Common myeloid progenitor, CD34-positive (primary cell): Measurements from ENCODE around the gene B3GNT3.
"Not testable (repeated sequence)": the region's sequence is repeated elsewhere in the genome, so short reads cannot be mapped to it uniquely, and the experiment has no call there.

Experiments used
- CTCF ChIA-PET: fragments of 350-600 bp; sonication (Branson Sonifier 250); formaldehyde crosslinking; loops from one replicate; lab custom pipeline; 2021; ENCODE audit warnings: antibody characterized with exemption; lab: Charles Lee
- POLR2A ChIA-PET: fragments of 350-600 bp; sonication (Branson Sonifier 250); formaldehyde crosslinking; loops from one replicate; lab custom pipeline; 2021; ENCODE audit warnings: antibody characterized with exemption; lab: Charles Lee
- DNase-seq, 3 donors: peaks; one replicate each; pipeline versions ENCODE4 v3.0.0 to v3.0.0-alpha.2; 2013
- H3K27ac ChIP-seq, 2 experiments: 1 replicate in 1 of 2; 2 replicates in 1 of 2; pipeline ENCODE4 v1.7.0; 2013; ENCODE audit warnings: inconsistent platforms in 2 of 2, low read length in 2 of 2, mild to moderate bottlenecking in 2 of 2, low read depth in 1 of 2, moderate library complexity in 1 of 2; ENCODE audit not compliant: severe bottlenecking in 2 of 2, insufficient read depth in 1 of 2, poor library complexity in 1 of 2
- H3K27me3 ChIP-seq, 5 experiments: replicated peaks in 2 of 5; 1 replicate in 3 of 5; 2 replicates in 2 of 5; pipeline versions ENCODE4 v1.6.1 to v1.7.0; 2013; ENCODE audit warnings: low read length in 4 of 5, mild to moderate bottlenecking in 2 of 5, moderate library complexity in 2 of 5, inconsistent platforms in 1 of 5; ENCODE audit not compliant: insufficient read depth in 5 of 5, control insufficient read depth in 4 of 5
- H3K36me3 ChIP-seq, 4 experiments: 1 replicate in 2 of 4; 2 replicates in 2 of 4; pipeline versions ENCODE4 v1.6.1 to v1.7.0; 2013; ENCODE audit warnings: low read length in 3 of 4, control low read depth in 1 of 4, mild to moderate bottlenecking in 1 of 4; ENCODE audit not compliant: control insufficient read depth in 4 of 4, insufficient read depth in 4 of 4
- H3K4me1 ChIP-seq, 4 experiments: 1 replicate in 3 of 4; 2 replicates in 1 of 4; pipeline versions ENCODE4 v1.6.1 to v1.7.1; 2013; ENCODE audit warnings: low read length in 3 of 4, mild to moderate bottlenecking in 3 of 4, control low read depth in 1 of 4, inconsistent platforms in 1 of 4, moderate library complexity in 1 of 4; ENCODE audit not compliant: control insufficient read depth in 4 of 4, insufficient read depth in 4 of 4; ENCODE audit errors: control extremely low read depth in 1 of 4
- H3K4me3 ChIP-seq, 7 experiments: 1 replicate in 4 of 7; 2 replicates in 3 of 7; pipeline versions ENCODE4 v1.5.1 to v1.7.0; 2013; ENCODE audit warnings: mild to moderate bottlenecking in 7 of 7, low read length in 6 of 7, moderate library complexity in 6 of 7, inconsistent platforms in 2 of 7, low read depth in 2 of 7, control low read depth in 1 of 7; ENCODE audit not compliant: insufficient read depth in 4 of 7, control insufficient read depth in 1 of 7; ENCODE audit errors: extremely low read depth in 1 of 7
- H3K9me3 ChIP-seq, 5 experiments: 1 replicate in 4 of 5; 2 replicates in 1 of 5; pipeline versions ENCODE4 v1.6.1 to v1.7.1; 2013; ENCODE audit warnings: low read length in 4 of 5, mild to moderate bottlenecking in 2 of 5, inconsistent platforms in 1 of 5, low read depth in 1 of 5, moderate library complexity in 1 of 5; ENCODE audit not compliant: control insufficient read depth in 4 of 5, insufficient read depth in 2 of 5; ENCODE audit errors: control extremely low read depth in 1 of 5
- WGBS: methylation state at CpG from one replicate; pipeline ENCODE4 v1.1.5; 2013; ENCODE audit not compliant: insufficient coverage; 5-methylcytosine and 5-hydroxymethylcytosine counted together

B3GNT3 gene

DNA sequence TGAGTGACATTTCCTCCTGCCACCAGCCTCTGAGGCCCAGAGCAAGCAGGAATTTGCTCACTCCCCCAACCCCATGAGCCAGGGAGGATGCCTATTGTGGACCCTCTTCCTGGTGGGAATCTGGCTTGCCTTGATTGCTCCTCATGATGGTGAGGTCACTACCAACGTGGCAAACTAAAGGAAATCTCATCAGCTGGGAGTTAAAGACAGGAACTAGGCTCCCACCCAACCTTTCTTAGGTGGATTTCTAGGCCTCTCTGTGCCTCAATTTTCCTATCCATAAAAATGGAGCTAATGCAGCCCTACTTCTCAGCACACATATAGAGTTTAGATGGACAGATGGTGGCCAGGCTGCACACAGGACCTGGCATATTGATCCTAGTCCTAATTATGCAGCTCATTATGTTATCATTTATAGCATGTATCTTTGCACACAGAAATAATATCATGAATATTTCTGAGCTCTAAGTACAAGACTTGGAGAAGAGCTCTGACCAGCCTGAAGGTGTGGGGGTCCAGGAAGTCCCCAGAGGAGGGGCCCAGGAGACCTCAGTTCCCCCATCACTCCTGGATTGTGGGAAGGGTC is 2.0 kb downstream of the B3GNT3 start:
- peaks cover 0 to 40% (median 31%) of the 10 kb centered on the region in 4 experiments for H3K4me1 ChIP-seq
- H3K4me3 ChIP-seq, result no peak overlapping the region
- WGBS, result no CpG with 5 or more reads among the region's 1 CpG
- no peaks in the 10 kb centered on the region for H3K27me3 ChIP-seq
- H3K9me3 ChIP-seq, result no peaks in the 10 kb centered on the region
- POLR2A ChIA-PET, result no interaction called here
- no peaks in the 10 kb centered on the region for H3K36me3 ChIP-seq
- CTCF ChIA-PET, result interaction anchor here (0.8 to 1.7 kb wide), 3 partner anchors 51 to 58 kb away, joined by 3 to 4 read pairs (median 4); partner anchors contain the start of gene JAK3
- H3K27ac ChIP-seq, result no peak overlapping the region
- no peak for DNase-seq

DNA sequence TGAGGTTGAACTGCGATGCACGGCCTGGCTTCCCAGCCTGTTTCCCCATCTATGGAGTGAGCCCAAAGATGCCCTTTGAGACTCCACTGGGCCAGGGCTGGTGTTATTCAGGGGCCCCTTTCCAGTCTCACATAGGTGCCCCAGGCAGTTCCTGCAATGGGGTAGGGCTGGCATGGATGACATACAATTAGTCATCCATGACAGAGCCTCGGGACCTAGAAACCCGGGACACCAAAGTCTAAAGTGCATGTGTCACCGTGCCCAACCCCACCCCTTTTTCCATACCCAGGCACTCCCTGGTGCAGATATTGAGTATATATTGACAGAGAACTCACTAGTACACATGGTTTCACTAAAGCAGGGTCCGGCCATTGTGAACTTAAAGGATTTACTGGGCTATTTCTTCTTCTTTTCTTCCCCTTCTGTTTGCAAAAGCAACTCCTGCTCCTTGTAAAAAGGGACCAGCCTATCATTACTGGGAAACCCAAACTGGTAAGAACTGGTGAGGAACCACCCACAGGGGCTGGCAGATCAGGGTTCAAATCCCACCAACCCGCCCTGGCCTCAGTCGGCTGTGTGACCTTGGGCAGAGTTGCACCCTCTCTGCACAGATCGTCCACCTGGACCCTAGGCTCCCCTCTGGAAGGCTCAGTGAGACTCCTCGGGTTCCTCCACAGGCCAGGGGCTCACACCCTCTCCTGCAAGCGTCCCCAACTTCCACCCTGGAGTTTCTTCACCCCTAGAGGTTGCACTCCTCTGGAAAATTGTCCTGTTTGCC is 2.7 kb downstream of the B3GNT3 start:
- no peak overlapping the region for H3K27ac ChIP-seq
- DNase-seq, result peak in 1 of 3 donors; percentile 33
- H3K9me3 ChIP-seq, result no peaks in the 10 kb centered on the region
- ChIA-PET POLR2A (no interaction called here), CTCF (interaction anchor here (0.8 to 1.7 kb wide), 3 partner anchors 50 to 57 kb away, joined by 3 to 4 read pairs (median 4); partner anchors contain the start of gene JAK3)
- H3K36me3 ChIP-seq, result no peaks in the 10 kb centered on the region
- no peaks in the 10 kb centered on the region for H3K27me3 ChIP-seq
- peaks cover 0 to 34% (median 30%) of the 10 kb centered on the region in 4 experiments for H3K4me1 ChIP-seq
- 93% methylated on average over 9 of the region's 11 CpGs for WGBS
- no peak overlapping the region for H3K4me3 ChIP-seq

DNA sequence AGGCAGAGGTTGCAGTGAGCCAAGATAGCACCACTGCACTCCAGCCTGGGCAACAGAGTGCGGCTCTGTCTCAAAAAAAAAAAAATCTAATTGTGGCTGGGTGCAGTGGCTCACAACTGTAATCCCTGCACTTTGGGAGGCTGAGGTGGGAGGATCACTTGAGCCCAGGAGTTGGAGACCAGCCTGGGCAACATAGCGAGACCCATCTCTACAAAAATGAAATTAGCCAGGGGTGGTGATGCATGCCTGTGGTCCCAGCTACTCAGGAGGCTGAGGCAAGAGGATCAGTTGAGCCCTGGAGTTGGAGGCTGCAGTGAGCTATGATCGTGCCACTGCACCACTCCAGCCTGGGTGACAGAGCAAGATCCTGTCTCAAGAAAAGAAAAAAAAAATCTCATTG is 3.7 kb downstream of the B3GNT3 start:
- 100% methylated on average over 3 of the region's 3 CpGs for WGBS
- H3K36me3 ChIP-seq, H3K27ac ChIP-seq, H3K4me3 ChIP-seq, H3K27me3 ChIP-seq, DNase-seq, POLR2A ChIA-PET, H3K9me3 ChIP-seq: not testable (repeated sequence)
- CTCF ChIA-PET, result interaction anchor here (0.7 to 0.9 kb wide), 2 partner anchors 10 to 14 kb away, joined by 3 read pairs; no protein-coding TSS in a partner anchor
- peaks cover 0 to 35% (median 34%) of the 10 kb centered on the region in 4 experiments for H3K4me1 ChIP-seq

DNA sequence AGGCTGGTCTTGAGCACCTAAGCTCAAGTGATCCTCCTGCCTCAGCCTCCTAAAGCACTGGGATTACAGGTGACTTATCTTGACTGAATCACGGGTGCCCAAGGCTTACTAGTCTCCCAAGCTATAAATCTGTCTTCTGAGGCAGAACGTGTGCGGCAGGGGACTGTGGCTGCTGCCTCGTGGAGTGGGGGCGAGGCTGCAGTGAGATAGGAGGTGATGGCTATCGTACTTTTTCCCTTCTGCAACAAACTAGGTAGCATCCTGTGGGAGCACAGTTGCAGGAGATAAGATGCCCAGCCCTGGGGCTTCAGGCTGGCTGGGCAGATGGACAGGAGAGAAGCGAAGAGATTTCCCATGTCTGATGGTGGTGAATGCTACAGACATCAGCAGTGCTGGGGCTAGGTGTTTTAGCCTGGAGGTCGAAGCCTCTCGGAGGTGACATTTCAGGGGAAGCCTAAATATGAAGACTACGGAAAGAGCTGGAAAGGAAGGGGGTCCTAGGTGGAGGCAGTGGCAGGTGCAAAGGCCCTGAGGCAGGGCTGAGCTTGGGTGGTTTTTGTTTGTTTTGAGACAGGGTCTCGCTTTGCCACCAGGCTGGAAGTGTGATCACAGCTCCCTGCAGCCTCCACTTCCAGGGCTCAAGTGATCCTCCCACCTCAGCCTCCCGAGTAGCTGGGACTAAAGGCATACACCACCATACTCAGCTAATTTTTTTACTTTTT is 7.4 kb downstream of the B3GNT3 start:
- H3K4me3 ChIP-seq, result no peak overlapping the region
- H3K27ac ChIP-seq, result no peak overlapping the region
- H3K9me3 ChIP-seq, result no peaks in the 10 kb centered on the region
- CTCF ChIA-PET, result interaction anchor here (0.6 to 2.8 kb wide), 13 partner anchors 8 to 57 kb away, joined by 3 to 14 read pairs (median 4); partner anchors contain the start of genes B3GNT3 and RPL18A
- H3K36me3 ChIP-seq, result no peaks in the 10 kb centered on the region
- H3K4me1 ChIP-seq, result peaks cover 0 to 13% (median 10%) of the 10 kb centered on the region in 4 experiments
- no peak for DNase-seq
- POLR2A ChIA-PET, result interaction anchor here (0.6 to 1.6 kb wide), 7 partner anchors 11 to 153 kb away, joined by 3 to 6 read pairs (median 4); no protein-coding TSS in a partner anchor
- H3K27me3 ChIP-seq, result no peaks in the 10 kb centered on the region
- 69% methylated on average over 11 of the region's 12 CpGs for WGBS

DNA sequence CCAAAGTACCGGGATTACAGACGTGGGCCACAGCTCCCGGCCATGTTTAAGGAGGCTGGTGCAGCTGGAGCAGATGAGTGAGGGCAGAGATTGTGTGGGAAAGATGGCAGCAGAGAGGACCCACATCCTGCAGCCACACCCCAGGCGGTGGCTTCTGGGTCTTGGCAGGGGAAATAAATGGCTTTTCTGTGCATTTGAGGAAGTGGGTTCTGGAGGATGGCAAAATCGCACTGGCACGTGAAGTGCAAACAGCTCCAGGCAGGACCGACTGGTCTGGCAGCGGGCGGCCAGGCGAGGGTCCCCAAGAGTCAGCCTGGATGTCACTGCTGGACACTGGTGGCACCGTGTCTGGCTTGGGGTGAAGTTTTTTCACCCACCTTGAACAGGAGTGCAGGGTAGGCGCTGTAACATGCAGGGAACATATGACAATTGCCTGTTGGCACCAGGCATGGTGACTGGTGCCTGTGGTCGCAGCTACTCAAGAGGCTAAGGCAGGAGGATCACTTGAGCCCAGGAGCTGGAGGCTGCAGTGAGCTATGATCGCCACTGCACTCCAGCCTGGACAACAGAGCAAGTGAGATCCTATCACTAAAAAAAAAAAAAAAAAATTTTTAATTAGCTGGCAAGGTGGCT is 8.4 kb downstream of the B3GNT3 start:
- DNase-seq, result peak; percentile 74 to 93 (median 91)
- Histone ChIP-seq H3K4me1 (peaks cover 0 to 24% (median 20%) of the 10 kb centered on the region in 4 experiments), H3K27ac (no peak overlapping the region), H3K9me3 (no peaks in the 10 kb centered on the region), H3K36me3 (no peaks in the 10 kb centered on the region), H3K4me3 (peak overlapping the region in 1 of 7 experiments; percentile 45), H3K27me3 (no peaks in the 10 kb centered on the region)
- ChIA-PET CTCF (interaction anchor here (0.7 to 2.8 kb wide), 13 partner anchors 9 to 129 kb away, joined by 3 to 14 read pairs (median 6); partner anchors contain the start of genes B3GNT3, CCDC124 and RPL18A), POLR2A (interaction anchor here (0.6 to 1.6 kb wide), 5 partner anchors 10 to 56 kb away, joined by 3 to 5 read pairs (median 4); partner anchors contain the start of gene RPL18A)
- 2% methylated on average over 11 of the region's 14 CpGs for WGBS

DNA sequence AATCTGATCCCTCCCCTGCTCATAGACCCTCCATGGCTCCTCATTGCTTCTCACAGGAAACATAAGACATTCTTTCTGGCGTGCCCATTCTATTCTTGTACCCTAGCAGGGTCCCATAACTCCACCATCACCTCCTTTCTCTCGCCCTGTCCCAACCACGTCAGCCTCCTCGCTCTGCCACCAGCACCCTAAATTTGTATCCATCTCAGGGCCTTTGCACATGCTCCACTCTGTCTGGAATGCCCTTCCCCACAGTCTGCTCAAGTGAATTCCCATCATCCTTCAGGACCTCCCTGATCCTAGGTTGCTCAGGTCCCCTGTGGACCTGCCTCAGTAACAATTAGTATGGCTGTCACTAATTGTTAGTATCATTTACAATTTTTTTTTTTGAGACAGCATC is 10.5 kb downstream of the B3GNT3 start:
- no peak overlapping the region for H3K4me3 ChIP-seq
- no peaks in the 10 kb centered on the region for H3K9me3 ChIP-seq
- POLR2A ChIA-PET, result no interaction called here
- CTCF ChIA-PET, result interaction anchor here (0.7 to 1.2 kb wide), 4 partner anchors 13 to 80 kb away, joined by 3 to 4 read pairs (median 3); no protein-coding TSS in a partner anchor
- WGBS, result 98% methylated on average over 4 of the region's 4 CpGs
- DNase-seq, result no peak
- H3K4me1 ChIP-seq, result peaks cover 0 to 24% (median 20%) of the 10 kb centered on the region in 4 experiments
- no peaks in the 10 kb centered on the region for H3K27me3 ChIP-seq
- no peak overlapping the region for H3K27ac ChIP-seq
- H3K36me3 ChIP-seq, result no peaks in the 10 kb centered on the region
